Calu3 (cell line): ENCODE results near the gene C19orf85. TPM values are rescaled to one million over a fixed set of nuclear protein-coding genes. Genes with fewer than 3 reads are reported as not detected.

ENCODE experiments used
- BruUV-seq: library from RNA; stranded (reverse); fragments of 400-500 nt; replicated peaks from 2 replicates; lab custom pipeline; 2021; lab: Mats Ljungman, UMichigan
- CTCF ChIA-PET: fragments of 300-600 bp; sonication (Branson Sonifier 250); formaldehyde crosslinking; loops from one replicate; lab custom pipeline; 2022; ENCODE audit warnings: antibody characterized with exemption; lab: Charles Lee
- DNase-seq: peaks from one replicate; pipeline ENCODE4 v3.0.0; 2022
- H3K27ac Mint-ChIP-seq: one replicate; pipeline ENCODE4 v1.8.0; 2022; ENCODE audit warnings: mixed read lengths; ENCODE audit not compliant: unreplicated experiment
- H3K27me3 Mint-ChIP-seq: one replicate; pipeline ENCODE4 v1.8.0; 2022; ENCODE audit warnings: mixed read lengths; ENCODE audit not compliant: unreplicated experiment
- H3K36me3 Mint-ChIP-seq: one replicate; pipeline ENCODE4 v1.8.0; 2022; ENCODE audit warnings: mild to moderate bottlenecking, moderate library complexity, mixed read lengths; ENCODE audit not compliant: insufficient read depth, unreplicated experiment
- H3K4me1 Mint-ChIP-seq: one replicate; pipeline ENCODE4 v1.8.0; 2022; ENCODE audit warnings: mild to moderate bottlenecking, low read depth, mixed read lengths; ENCODE audit not compliant: unreplicated experiment
- H3K4me3 Mint-ChIP-seq: one replicate; pipeline ENCODE4 v1.8.0; 2022; ENCODE audit warnings: mild to moderate bottlenecking, low read depth, moderate library complexity, mixed read lengths; ENCODE audit not compliant: unreplicated experiment
- H3K9me3 Mint-ChIP-seq: one replicate; pipeline ENCODE4 v1.8.0; 2022; ENCODE audit warnings: low read depth, mixed read lengths; ENCODE audit not compliant: unreplicated experiment
- CTCF ChIP-seq: fragments of 200-600 bp; IDR thresholded peaks from one replicate; pipeline ENCODE4 v1.8.0; 2022; ENCODE audit warnings: antibody characterized with exemption; ENCODE audit not compliant: unreplicated experiment
- intact Hi-C: fragments of 100-400 bp; cut with micrococcal nuclease; formaldehyde crosslinking; loops from one replicate; pipeline ENCODE4 v1.10.0; 2022; ENCODE audit not compliant: unreplicated experiment
- total RNA-seq: library from RNA; stranded (reverse); gene quantifications from 2 replicates; pipeline ENCODE4 v1.2.3, GENCODE V29; 2022

C19orf85 gene
- total RNA-seq, 1 experiment from 2014 or later: not detected

- CTCF ChIA-PET: no interaction called here
- no peaks in the 10 kb centered on the region for H3K4me1 Mint-ChIP-seq
- no peak for TF ChIP-seq CTCF
These were observed 29.7 kb upstream of the C19orf85 start for GRCh38 chr19:55494172-55494761.

GRCh38 chr19:55493645-55494171 lies 29.2 kb upstream of the C19orf85 start:
- Mint-ChIP-seq H3K4me3 (no peak overlapping the region), H3K9me3 (no peaks in the 10 kb centered on the region), H3K27ac (no peak overlapping the region), H3K4me1 (no peaks in the 10 kb centered on the region), H3K27me3 (peaks cover 82% of the 10 kb centered on the region), H3K36me3 (peaks cover 6% of the 10 kb centered on the region)
- no TSS peak for BruUV-seq
- intact Hi-C loops: no loop called here
- DNase-seq: no peak
- CTCF ChIA-PET: no interaction called here
- TF ChIP-seq CTCF: no peak

More at GRCh38 chr19:55494172-55494761, 29.7 kb upstream of the C19orf85 start:
- Mint-ChIP-seq H3K4me3 (no peak overlapping the region), H3K9me3 (no peaks in the 10 kb centered on the region), H3K36me3 (peaks cover 5% of the 10 kb centered on the region), H3K27ac (no peak overlapping the region), H3K27me3 (peaks cover 88% of the 10 kb centered on the region)
- intact Hi-C loops: no loop called here
- no peak for DNase-seq
- no TSS peak for BruUV-seq

- Mint-ChIP-seq H3K4me1 (no peaks in the 10 kb centered on the region), H3K27me3 (peaks cover 78% of the 10 kb centered on the region), H3K9me3 (no peaks in the 10 kb centered on the region), H3K27ac (no peak overlapping the region), H3K4me3 (no peak overlapping the region), H3K36me3 (peaks cover 11% of the 10 kb centered on the region)
- no peak for DNase-seq
- intact Hi-C loops: no loop called here
- CTCF ChIA-PET: no interaction called here
- BruUV-seq: no TSS peak
- no peak for TF ChIP-seq CTCF
These were observed 28.6 kb upstream of the C19orf85 start for GRCh38 chr19:55493052-55493644.

GRCh38 chr19:55492362-55492944 lies 27.9 kb upstream of the C19orf85 start:
- Mint-ChIP-seq H3K36me3 (peaks cover 18% of the 10 kb centered on the region), H3K27ac (no peak overlapping the region), H3K9me3 (no peaks in the 10 kb centered on the region), H3K4me1 (no peaks in the 10 kb centered on the region), H3K27me3 (peaks cover 71% of the 10 kb centered on the region), H3K4me3 (no peak overlapping the region)
- BruUV-seq: no TSS peak
- no peak for TF ChIP-seq CTCF
- intact Hi-C loops: no loop called here
- CTCF ChIA-PET: no interaction called here
- DNase-seq: no peak
